ENCODE measurements around the gene GRIN1.

GRIN1 gene

GRCh38 chr9:137160054-137160425 is 21.1 kb downstream of the GRIN1 start:
- no peak overlapping the region for H3K4me3 ChIP-seq
- H3K27ac ChIP-seq, result no peak overlapping the region

GRCh38 chr9:137160716-137161557 is 22.0 kb downstream of the GRIN1 start:
- Histone ChIP-seq H3K27ac (no peak overlapping the region), H3K4me3 (no peak overlapping the region)

GRCh38 chr9:137161558-137162486 is 22.9 kb downstream of the GRIN1 start:
- peak overlapping the region in 1 of 7 experiments; percentile 9 for H3K4me3 ChIP-seq

GRCh38 chr9:137162505-137163364 is 23.8 kb downstream of the GRIN1 start:
- Histone ChIP-seq H3K27ac (peak overlapping the region in 1 of 21 experiments; percentile 26), H3K4me3 (peak overlapping the region in 5 of 7 experiments; percentile 4 to 21 (median 9))

More at GRCh38 chr9:137161558-137162486, 22.9 kb downstream of the GRIN1 start:
- peak overlapping the region in 1 of 21 experiments; percentile 26 for H3K27ac ChIP-seq

GRCh38 chr9:137163365-137163715 is 24.4 kb downstream of the GRIN1 start:
- Histone ChIP-seq H3K4me3 (peak overlapping the region in 4 of 7 experiments; percentile 4 to 14 (median 7)), H3K27ac (peak overlapping the region in 1 of 21 experiments; percentile 26)

- Histone ChIP-seq H3K4me3 (no peak overlapping the region), H3K27ac (no peak overlapping the region)
Measured at GRCh38 chr9:137163805-137164204, 24.9 kb downstream of the GRIN1 start.

GRCh38 chr9:137164370-137165249 is 25.7 kb downstream of the GRIN1 start:
- Histone ChIP-seq H3K27ac (no peak overlapping the region), H3K4me3 (no peak overlapping the region)

- Histone ChIP-seq H3K27ac (no peak overlapping the region), H3K4me3 (no peak overlapping the region)
Measured at GRCh38 chr9:137165250-137165836, 26.4 kb downstream of the GRIN1 start.

- Histone ChIP-seq H3K27ac (no peak overlapping the region), H3K4me3 (no peak overlapping the region)
Measured at GRCh38 chr9:137166380-137167229, 27.7 kb downstream of the GRIN1 start.

- Histone ChIP-seq H3K4me3 (no peak overlapping the region), H3K27ac (no peak overlapping the region)
Measured at GRCh38 chr9:137167277-137167746, 28.4 kb downstream of the GRIN1 start.

GRCh38 chr9:137167747-137168572 is 29.0 kb downstream of the GRIN1 start:
- peak overlapping the region in 1 of 21 experiments; percentile 39 for H3K27ac ChIP-seq
- H3K4me3 ChIP-seq, result peak overlapping the region in 4 of 7 experiments; percentile 9 to 34 (median 26)

GRCh38 chr9:137168573-137168903 is 29.6 kb downstream of the GRIN1 start:
- Histone ChIP-seq H3K4me3 (peak overlapping the region in 5 of 7 experiments; percentile 2 to 34 (median 21)), H3K27ac (no peak overlapping the region)

GRCh38 chr9:137168904-137169856 is 30.2 kb downstream of the GRIN1 start:
- peak overlapping the region in 2 of 21 experiments; percentile 35 to 46 for H3K27ac ChIP-seq
- H3K4me3 ChIP-seq, result peak overlapping the region in 5 of 7 experiments; percentile 2 to 34 (median 21)

- H3K27ac ChIP-seq, result peak within 1 kb of the TSS in 2 of 21 experiments; percentile 35 to 46
- peak within 1 kb of the TSS in 5 of 7 experiments; percentile 2 to 34 (median 21) for H3K4me3 ChIP-seq
Measured at GRCh38 chr9:137169896-137170358, 31.0 kb downstream of the GRIN1 start, which contains the start of gene LRRC26. LRRC26 (minus strand) TSS chr9:137170051; CDS start chr9:137169943, 108 bp downstream.

All from skin epidermis (tissue), 12 donors.